SKM-1 (cell line): Measurements from ENCODE around the gene PAGE2.
"Not testable (repeated sequence)": the region's sequence is repeated elsewhere in the genome, so short reads cannot be mapped to it uniquely, and the experiment has no call there.

Source experiments
- DNase-seq: peaks from one replicate; lab custom pipeline; 2025; ENCODE audit not compliant: unreplicated experiment; lab: John Stamatoyannopoulos, UW

PAGE2 gene, protein sequence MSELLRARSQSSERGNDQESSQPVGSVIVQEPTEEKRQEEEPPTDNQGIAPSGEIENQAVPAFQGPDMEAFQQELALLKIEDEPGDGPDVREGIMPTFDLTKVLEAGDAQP

DNA sequence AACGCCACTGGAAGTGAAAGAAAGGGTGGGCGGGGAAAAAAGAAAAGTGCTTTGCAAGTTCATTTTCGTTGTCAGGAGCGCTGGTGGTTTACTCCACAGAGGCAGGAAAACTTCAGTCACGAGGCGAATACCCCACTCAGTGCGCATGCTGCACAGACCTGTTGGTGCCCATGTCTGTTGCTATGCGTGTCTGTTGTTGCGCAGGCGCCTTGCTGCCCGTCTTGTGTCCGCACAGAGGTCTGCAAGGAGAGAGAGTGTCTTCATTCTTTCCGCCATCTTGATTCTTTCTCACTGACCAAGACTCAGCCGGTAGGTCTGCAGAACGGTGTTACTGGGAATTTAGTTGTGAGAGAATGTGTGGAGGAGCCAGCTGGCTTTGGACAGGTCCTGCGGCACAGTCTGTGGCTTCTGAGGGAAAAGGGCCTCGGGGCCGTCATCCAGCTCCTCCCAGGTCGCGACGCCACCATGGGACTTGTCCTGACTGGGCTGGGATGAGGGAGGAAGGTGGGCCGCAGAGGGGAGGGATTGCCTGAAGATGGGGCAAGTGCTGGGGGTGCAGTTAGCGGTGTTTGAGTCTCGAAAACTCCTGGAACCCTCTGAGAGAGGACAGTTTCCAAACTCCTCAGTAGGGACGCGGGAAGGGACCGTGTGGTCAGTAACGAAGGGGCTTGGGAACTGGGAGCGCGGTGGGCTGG is at the start of gene PAGE2:
Gene PAGE2, plus strand, starts transcription at position 224 of the 695 bp plus-strand sequence. CDS start 1,003 bp downstream, outside the sequence.
- DNase-seq = no peak

DNA sequence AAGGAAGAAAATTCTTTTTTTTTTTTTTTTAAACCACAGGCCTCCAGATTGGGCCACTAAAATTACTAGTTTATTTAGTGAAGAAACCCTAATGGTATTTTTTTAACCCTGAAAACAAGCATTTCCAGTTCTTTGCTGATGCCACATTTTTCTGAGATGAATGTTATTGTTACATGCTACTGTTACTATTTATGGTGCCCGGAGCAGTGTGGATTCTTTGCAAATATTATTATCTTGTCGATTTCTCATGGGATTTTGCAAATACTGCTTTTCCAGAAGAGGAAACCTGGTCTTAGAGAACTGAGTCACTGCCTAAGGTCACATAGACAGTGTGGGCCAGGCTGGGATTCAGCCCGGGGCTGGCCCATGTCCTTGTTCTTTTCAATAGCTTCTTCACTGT is 49.3 kb upstream of the PAGE2 start:
- DNase-seq = no peak

DNA sequence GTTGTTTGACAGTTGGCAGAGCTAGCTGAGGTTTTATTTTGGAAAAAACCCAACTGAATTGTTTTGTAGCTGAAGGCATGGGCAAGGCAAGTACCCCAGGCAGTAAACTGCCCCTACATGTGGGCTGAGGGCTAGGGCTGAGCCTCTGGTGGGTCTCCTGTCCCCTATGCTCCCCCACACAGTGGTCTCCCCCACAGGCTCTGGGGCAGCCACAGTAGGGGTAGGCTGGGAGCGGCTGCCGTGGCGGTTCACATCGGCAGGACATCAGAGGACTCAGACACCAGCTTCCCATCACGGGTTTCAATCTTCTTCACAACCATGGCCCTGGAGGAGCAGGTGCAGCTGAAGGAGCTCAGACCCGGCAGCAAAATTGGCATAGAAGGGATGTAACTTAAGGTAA is 47.3 kb upstream of the PAGE2 start:
- DNase-seq = no peak

DNA sequence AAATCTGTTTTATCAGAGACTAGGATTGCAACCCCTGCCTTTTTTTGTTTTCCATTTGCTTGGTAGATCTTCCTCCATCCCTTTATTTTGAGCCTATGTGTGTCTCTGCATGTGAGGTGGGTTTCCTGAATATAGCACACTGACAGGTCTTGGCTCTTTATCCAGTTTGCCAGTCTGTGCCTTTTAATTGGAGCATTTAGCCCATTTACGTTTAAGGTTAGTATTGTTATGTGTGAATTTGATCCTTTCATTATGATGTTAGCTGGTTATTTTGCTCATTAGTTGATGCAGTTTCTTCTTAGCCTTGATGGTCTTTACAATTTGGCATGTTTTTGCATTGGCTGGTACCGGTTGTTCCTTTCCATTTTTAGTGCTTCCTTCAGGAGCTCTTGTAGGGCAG is 38.2 kb upstream of the PAGE2 start:
- not testable (repeated sequence) for DNase-seq

DNA sequence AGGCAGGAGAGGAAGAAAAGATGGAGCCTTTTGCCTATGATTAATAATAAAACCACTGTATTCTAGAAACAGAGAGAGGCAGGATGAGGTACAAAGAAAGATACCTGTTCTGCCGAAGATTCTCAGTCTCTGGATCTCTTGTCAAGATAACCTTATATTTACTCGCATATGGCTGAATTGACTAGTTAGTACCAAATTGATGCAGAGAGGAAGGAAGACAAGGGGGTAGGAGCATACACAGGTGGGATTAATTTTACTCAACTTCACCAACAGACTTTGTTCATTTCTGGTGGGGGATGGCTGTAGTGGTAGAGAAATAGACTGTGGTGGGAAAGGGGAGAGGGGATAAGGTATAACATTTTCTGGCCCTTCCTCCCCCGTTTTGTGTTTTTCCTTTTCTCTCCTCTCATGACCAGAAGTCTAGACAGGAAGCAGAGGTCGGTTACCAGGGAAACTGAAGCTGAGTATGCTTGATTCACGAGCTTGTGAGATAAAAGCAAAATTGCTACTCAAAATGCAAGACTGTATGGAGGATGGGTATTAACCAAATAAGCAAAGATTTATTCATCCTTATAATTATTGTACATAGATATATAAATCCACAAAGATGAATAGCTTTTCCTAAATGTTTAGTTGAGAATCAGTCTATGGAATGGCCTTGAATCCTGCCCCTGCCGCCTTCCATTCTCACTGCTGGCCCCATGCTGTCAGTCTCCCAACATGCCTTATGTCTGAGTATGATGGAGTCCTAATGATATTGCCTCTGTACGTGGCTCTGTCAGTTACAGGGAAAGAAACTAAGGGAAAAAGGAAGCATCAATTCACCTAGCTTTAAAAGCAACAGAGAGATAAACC is 31.8 kb upstream of the PAGE2 start:
- no peak for DNase-seq

DNA sequence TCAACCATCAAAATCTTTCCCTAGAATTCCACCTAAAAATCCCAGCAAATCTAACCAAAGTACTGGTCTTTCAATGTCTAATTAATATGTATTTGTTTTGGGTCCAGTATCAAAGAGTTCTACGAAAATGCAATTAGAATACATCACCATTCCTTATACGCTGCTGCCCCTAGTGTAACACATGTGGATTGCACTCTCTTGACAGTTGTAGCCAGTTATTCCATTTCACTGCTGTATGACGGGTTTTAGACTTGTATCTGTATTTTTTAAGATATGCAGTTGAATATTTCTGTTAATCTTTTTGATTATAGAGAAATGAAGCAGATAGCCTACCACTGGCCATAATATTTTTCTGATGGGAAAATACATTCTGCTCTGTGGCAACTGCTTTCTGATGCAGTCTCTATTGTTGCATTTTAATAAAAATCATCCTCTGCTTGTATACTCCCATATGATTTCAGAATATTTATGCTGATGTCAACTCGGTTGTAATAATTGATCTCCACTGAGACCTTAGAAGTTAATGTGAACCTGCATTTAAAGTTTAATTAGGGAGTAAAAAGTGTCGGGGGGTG is 31.1 kb upstream of the PAGE2 start:
- DNase-seq = no peak

DNA sequence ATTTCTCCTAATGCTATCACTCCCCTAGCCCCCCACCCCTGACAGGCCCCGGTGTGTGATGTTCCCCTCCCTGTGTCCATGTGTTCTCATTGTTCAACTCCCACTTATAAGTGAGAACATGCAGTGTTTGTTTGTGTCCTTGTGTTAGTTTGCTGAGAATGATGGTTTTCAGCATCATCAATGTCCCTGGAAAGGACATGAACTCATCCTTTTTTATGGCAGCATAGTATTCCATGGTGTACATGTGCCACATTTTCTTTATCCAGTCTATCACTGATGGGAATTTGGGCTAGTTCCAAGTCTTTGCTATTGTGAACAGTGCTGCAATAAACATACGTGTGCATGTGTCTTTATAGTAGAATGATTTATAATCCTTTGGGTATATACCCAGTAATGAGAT is 21.6 kb upstream of the PAGE2 start:
- not testable (repeated sequence) for DNase-seq

DNA sequence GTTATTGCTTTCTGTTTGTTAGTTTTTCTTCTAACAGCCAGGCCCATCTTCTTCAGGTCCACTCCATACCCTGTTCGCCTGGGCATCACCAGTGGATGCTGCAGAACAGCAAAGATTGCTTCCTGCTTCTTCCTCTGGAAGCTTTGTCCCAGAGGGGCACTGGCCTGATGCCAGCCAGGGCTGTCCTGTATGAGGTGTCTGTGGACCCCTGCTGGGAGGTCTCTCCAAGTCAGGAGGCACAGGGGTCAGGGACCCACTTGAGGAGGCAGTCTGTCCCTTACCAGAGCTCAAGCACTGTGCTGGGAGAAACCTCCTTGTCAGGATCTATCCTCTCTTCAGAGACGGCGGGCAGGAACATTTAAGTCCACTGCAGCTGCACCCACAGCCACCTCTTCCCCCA is 16.5 kb upstream of the PAGE2 start:
- no peak for DNase-seq

DNA sequence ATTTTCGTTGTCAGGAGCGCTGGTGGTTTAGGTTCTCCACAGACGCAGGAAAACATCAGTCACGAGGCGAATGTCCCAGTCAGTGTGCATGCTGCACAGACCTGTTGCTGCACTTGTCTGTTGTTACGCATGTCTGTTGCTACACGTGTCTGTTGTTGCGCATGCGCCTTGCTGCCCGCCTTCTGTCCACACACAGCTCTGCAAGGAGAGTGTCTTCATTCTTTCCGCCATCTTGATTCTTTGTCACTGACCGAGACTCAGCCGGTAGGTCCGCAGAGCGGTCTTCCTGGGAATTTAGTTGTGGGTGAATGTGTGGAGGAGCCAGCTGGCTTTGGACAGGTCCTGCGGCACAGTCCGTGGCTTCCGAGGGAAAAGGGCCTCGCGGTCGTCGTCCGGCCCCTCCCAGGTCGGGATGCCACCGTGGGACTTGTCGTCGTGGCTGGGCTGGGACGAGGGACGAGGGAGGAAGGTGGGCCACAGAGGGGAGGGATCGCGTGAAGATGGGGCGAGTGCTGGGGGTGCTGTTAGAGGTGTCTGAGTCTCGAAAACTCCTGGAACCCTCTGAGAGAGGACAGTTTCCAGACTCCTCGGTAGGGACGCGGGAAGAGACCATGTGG is 13.9 kb upstream of the PAGE2 start, which contains the start of gene PAGE2B:
Gene PAGE2B, plus strand, starts transcription at position 180 of the 617 bp plus-strand sequence. CDS start 1,012 bp downstream, outside the sequence.
- no peak for DNase-seq

DNA sequence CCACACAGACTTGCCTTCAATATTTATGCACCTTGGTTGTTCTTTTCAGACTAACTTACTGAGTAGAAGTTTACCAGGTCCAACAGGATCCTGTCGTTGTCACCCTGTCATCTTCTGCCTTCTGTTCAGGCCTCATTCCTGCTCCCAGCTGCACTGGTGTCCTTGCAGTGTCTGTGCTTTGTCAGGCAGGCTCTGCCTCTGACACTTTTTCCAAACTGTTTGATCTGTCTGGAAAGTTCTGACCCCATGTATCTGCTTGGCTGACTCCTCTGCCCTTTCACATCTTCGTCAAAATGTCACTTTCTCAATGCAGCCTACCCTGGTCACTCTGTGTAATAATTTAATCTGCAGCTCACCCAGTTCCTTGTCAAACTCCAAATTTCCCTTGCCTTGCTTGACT is 9.9 kb downstream of the PAGE2 start:
- no peak for DNase-seq

DNA sequence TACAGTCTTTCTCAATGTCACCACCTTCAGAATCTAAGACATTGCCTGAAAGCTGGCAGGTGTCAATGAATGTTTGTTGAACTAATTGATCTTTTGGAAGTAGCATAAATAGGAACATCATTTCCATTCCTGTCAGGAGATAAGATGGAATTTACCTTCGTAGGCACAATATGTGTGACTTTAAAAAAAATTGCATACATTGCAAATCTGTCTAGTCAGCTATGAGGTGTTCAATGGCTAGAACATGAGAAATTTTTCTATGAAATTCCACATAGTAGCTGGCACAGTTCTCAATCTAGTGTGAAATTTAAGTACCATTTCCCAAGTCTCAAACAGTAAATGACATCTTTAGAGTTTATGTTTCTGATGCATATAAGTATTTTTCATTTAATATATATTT is 10.3 kb downstream of the PAGE2 start:
- no peak for DNase-seq

DNA sequence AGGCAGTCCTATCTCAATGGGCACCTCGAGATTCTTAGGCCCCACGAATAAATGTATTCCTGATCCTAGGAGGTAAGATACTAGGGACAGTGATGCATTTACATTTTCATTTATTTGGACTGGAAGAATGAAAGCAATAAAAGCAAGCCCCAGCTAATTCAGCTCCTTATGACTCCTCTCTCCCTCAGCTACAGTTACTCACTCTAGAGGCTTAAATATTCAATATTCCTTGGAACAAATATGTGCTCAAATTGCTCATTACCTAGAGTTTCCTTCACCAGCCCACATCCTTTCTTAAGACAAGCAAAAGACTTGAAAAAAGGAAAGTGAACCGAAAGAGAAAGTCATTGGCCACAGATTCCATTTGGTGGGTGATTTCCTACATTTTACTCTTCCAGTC is 13.9 kb downstream of the PAGE2 start:
- no peak for DNase-seq

DNA sequence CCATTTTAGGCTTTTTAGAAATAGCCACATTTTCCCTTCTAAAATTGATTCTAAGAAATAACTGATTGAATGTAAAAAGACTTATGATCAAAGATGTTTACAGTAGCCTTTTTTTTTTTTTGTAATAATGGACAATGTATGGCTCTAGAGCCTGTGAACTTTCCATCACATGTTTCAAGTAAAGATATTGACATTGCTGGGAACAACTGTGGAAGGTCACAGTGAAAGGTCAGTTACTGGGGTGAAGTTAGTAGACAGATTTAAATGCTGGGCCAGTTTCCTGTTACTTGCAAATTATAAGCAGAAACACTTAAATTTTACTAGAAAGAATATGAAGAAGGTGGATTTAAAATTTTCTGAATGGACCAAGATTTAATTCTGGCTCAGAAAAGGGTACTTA is 18.4 kb downstream of the PAGE2 start:
- DNase-seq = no peak

DNA sequence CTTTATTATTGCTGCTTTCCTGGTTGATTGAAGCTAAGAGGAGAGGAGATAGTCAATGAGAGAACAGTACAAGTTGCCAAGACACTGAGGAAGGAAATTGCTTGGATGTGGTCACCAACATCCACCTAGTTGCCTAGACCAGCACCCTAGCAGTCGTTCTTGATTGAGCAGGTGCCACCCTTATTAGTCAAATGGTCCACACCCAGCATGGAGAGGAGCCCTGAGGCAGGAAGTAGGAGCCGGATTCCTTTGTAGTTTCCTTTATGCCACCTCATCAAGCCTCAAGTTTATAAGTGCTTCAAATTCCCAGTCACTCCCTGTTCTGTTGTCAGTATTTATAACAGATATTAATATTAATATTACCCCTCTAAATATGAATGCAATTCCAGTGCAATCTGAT is 19.1 kb downstream of the PAGE2 start:
- no peak for DNase-seq

DNA sequence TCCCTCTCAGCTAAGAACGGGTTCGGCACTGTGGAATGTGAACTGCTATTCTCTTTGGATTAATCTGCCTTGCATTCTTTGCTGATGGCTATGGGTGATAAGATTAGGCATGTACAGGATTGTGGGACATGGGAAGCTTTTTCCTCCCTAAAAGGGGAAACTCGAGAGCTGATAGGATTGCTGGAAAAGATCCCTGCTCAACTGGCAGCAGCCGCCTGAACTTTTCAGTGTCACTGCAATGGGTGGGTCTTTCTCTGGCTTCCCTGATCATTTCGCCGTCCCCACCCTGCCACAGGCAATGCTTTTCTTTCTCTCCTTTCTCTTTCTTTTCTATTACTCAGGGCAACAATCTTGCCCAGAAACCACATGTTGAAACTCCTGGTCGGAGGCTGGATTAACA is 20.5 kb downstream of the PAGE2 start:
- DNase-seq = no peak

DNA sequence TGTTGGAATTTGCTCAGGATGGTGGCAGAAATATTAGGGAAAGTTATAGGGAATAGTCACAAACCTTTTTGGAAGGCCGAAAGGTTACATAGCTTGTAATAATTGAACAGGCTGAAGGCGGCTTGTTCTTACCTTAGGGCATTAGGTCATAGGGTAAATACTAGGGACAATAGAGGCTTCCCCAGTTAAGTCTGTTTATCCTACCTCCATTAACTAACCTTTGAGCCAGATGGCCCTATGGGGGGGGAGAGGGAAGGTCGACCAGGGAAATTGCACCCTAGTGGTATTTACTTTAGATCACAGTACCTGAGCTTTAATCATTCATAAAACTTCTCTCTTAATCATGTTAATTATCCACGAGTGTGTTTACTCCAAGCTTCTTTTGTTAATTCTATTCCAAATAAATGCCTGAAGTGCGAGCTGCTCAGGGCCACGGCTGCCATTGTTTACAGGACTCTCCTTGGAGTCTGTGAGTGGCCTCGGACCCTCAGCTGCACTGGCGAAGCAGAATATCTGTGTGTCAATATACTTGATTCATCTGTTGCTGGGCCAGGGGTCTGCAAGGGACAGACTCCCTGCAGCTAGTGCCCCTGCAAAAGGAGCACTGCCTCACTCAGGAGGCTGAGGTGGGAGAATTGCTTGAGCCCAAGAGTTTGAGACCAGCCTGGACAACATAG is 22.9 kb downstream of the PAGE2 start:
- no peak for DNase-seq

DNA sequence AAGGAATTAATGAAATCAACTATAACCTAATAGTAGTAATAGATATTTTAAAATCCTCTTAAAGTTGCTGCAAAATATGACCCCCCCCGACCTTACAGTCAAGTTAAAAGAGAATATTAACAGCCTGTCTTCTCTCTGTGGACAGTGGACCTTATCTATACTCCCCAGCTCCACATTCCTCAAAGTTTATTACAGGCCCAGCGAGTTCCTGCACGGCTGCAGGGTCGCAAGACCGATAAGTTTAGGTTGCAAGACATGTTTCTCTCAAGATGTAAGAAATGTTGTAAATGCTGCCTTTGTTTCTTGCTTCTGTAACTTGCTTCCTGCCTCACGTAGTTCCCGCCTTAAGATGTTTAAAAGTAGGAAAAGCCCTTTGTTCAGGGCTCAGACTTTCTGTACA is 27.8 kb downstream of the PAGE2 start:
- DNase-seq = not testable (repeated sequence)

DNA sequence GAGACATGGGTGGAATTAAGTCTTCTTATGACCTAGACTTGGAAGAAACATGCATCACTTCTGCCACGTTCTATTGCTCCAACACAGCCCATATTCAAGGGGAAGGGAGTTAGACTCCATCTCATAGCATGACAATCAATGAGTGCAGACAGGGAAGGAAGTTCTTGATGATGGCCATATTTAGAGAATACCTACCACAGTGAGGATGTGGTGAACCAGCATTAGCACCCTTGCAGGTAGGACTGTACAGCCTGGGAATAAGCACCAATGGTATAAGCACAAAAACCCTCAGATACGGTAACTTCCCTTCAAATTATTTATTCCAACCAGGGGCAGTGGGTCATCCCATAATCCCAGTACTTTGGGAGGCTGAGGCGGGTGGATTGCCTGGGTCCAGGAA is 29.8 kb downstream of the PAGE2 start:
- DNase-seq = no peak

DNA sequence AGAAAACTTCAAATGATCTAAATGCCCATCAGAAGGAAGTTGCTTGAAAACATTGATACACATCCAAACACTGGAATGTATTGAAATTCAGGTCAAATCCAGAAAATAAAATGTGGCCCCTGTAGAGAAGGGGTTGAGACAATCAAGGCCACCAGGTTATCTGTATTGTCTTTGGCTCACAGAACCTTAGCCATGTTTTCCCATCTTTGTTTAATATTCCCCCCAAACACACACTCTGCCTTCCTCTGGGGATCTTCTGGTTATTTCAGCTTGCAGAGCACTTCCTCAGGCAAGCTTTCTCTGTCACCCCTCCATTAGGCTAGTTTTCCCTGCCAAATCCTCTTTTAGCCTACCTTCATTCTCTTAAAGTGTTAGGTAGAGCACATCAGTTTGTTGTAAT is 30.5 kb downstream of the PAGE2 start:
- no peak for DNase-seq

DNA sequence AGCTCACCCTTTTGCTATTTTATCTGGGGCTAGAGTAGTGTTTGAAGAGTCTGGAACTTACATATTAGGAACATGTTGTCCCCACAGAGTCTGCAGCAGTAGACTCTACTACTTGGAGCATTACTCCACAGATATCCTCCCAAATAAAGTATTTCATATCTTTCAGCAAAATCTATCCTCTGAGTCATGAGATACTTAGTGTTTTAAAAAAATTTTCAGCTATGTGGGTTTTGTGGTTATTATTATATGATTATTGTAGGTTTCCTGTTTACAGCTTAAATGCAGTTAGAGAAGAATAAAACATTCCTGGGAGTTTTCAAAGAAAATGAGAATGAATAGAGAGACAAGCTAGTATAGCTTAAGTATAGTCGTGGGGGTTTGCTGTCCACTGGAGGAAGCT is 30.9 kb downstream of the PAGE2 start:
- DNase-seq = no peak
